Spinal cord (tissue), 10 donors: ENCODE results near the gene OLFM4. TPM values are rescaled to one million over a fixed set of nuclear protein-coding genes. Genes with fewer than 3 reads are reported as not detected.
A peak's percentile ranks its signal among the peaks of the same experiment; 100 is the strongest.

Source experiments
- DNase-seq, 6 donors: peaks; one replicate each; pipeline versions ENCODE4 v3.0.0 to v3.0.0-alpha.2; 2013 to 2015; ENCODE audit warnings: low spot score in 6 of 6, low read depth in 4 of 6
- H3K27ac ChIP-seq: one replicate; pipeline ENCODE4 v1.5.1; 2013; ENCODE audit warnings: low read depth, low read length, control low read depth
- H3K27me3 ChIP-seq: one replicate; pipeline ENCODE4 v1.6.1; 2013; ENCODE audit warnings: low read length; ENCODE audit not compliant: control insufficient read depth, insufficient read depth
- H3K36me3 ChIP-seq: one replicate; pipeline ENCODE4 v1.6.1; 2013; ENCODE audit warnings: low read length; ENCODE audit not compliant: control insufficient read depth, insufficient read depth
- H3K4me1 ChIP-seq: one replicate; pipeline ENCODE4 v1.6.1; 2013; ENCODE audit warnings: low read length; ENCODE audit not compliant: control insufficient read depth, insufficient read depth
- H3K4me3 ChIP-seq: one replicate; pipeline ENCODE4 v1.5.1; 2013; ENCODE audit warnings: low read depth, low read length, control low read depth
- H3K9me3 ChIP-seq: one replicate; pipeline ENCODE4 v1.6.1; 2013; ENCODE audit warnings: low read length; ENCODE audit not compliant: control insufficient read depth, insufficient read depth
- WGBS: methylation state at CpG from one replicate; pipeline ENCODE4 v1.1.5; 2013; ENCODE audit warnings: missing lambda C conversion rate; ENCODE audit not compliant: insufficient coverage; 5-methylcytosine and 5-hydroxymethylcytosine counted together
- polyA plus RNA-seq, 2 donors: library from polyadenylated mRNA; unstranded; fragments of 120-200 nt; gene quantifications; one replicate each; pipeline ENCODE4 v1.2.1, GENCODE V29; 2013; ENCODE audit not compliant: insufficient read length in 2 of 2
- total RNA-seq, 2 donors: library from RNA; depleted of rRNA in 1 of 2; stranded (reverse); fragments of 120-200 nt in 1 of 2; fragments of >200 nt in 1 of 2; gene quantifications; one replicate each; pipeline versions ENCODE4 v1.2.3 to v1.2.4, GENCODE V29; 2013 to 2014
- donor health status: healthy.

The OLFM4 gene
- total and polyA plus RNA-seq, 4 donors, result 0.43 to 38.6 (median 1.1) TPM

GRCh38 chr13:53079691-53080090, 51.1 kb downstream of the OLFM4 start:
- Histone ChIP-seq H3K4me1 (no peaks in the 10 kb centered on the region), H3K27ac (no peak overlapping the region), H3K27me3 (no peaks in the 10 kb centered on the region), H3K9me3 (no peaks in the 10 kb centered on the region), H3K4me3 (no peak overlapping the region), H3K36me3 (no peaks in the 10 kb centered on the region)
- DNase-seq, result peak in 1 of 6 donors; percentile 94
- no CpG with 5 or more reads among the region's 8 CpGs for WGBS

DNA sequence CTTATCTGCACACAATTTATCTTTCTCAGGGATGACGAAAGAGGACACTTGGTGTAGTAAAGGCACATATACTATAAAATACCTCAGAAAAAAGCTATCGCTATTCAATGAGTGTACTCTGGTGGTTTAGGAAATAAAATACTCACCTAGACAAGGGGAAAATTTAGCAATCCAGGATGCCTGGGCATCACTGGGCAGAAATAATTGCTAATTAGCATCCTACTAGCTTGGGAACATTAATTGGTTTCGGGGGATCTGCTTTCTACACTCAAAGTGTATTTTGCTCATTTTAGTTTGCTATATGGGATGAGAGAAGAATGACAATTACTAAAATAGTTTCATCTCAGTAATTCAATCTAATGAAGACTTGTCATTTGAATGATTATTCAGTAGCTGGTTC, 60.3 kb downstream of the OLFM4 start:
- Histone ChIP-seq H3K4me1 (no peaks in the 10 kb centered on the region), H3K4me3 (no peak overlapping the region), H3K9me3 (no peaks in the 10 kb centered on the region), H3K27me3 (no peaks in the 10 kb centered on the region), H3K27ac (no peak overlapping the region), H3K36me3 (no peaks in the 10 kb centered on the region)
- peak in 1 of 6 donors; percentile 72 for DNase-seq
- WGBS, result no CpG with 5 or more reads among the region's 3 CpGs

GRCh38 chr13:53089951-53090350, 61.3 kb downstream of the OLFM4 start:
- no peak for DNase-seq
- H3K27me3 ChIP-seq, result no peaks in the 10 kb centered on the region
- 67% methylated on average over 1 of the region's 1 CpG for WGBS
- no peak overlapping the region for H3K4me3 ChIP-seq
- no peak overlapping the region for H3K27ac ChIP-seq
- no peaks in the 10 kb centered on the region for H3K36me3 ChIP-seq
- no peaks in the 10 kb centered on the region for H3K4me1 ChIP-seq
- no peaks in the 10 kb centered on the region for H3K9me3 ChIP-seq

GRCh38 chr13:53090461-53090860, 61.8 kb downstream of the OLFM4 start:
- Histone ChIP-seq H3K36me3 (no peaks in the 10 kb centered on the region), H3K4me1 (no peaks in the 10 kb centered on the region), H3K9me3 (no peaks in the 10 kb centered on the region), H3K4me3 (no peak overlapping the region), H3K27me3 (no peaks in the 10 kb centered on the region), H3K27ac (no peak overlapping the region)
- DNase-seq, result peak in 1 of 6 donors; percentile 24
- no CpG with 5 or more reads among the region's 3 CpGs for WGBS

- no peaks in the 10 kb centered on the region for H3K4me1 ChIP-seq
- H3K4me3 ChIP-seq, result no peak overlapping the region
- H3K27me3 ChIP-seq, result no peaks in the 10 kb centered on the region
- H3K27ac ChIP-seq, result no peak overlapping the region
- no peaks in the 10 kb centered on the region for H3K36me3 ChIP-seq
- DNase-seq, result no peak
- H3K9me3 ChIP-seq, result no peaks in the 10 kb centered on the region
- WGBS, result no CpG with 5 or more reads among the region's 2 CpGs
Observed at GRCh38 chr13:53092931-53093330, 64.3 kb downstream of the OLFM4 start.

DNA sequence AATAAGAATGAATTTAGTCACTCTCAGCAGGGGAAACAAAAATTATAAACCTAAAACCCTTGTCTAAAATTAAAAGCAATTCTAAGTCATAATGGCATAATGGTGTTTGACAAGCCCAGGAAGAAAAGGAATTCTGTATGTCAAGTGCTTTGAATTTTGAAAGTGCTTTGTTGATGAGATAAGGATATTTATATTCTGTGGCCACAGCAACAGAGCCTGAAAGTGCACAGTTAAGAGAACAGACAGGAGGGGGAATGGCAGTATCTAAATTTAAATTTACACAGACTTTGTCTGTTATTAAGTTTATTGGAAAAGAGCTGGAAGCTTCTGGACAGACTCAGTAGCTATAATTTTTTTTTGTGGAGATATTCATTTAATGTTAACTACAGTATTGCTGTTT, 69.8 kb downstream of the OLFM4 start:
- Histone ChIP-seq H3K4me1 (no peaks in the 10 kb centered on the region), H3K27ac (no peak overlapping the region), H3K36me3 (no peaks in the 10 kb centered on the region), H3K9me3 (no peaks in the 10 kb centered on the region), H3K4me3 (no peak overlapping the region), H3K27me3 (no peaks in the 10 kb centered on the region)
- DNase-seq, result no peak

GRCh38 chr13:53100394-53101063, 71.9 kb downstream of the OLFM4 start:
- no peak overlapping the region for H3K4me3 ChIP-seq
- H3K4me1 ChIP-seq, result no peaks in the 10 kb centered on the region
- no peaks in the 10 kb centered on the region for H3K9me3 ChIP-seq
- no CpG with 5 or more reads among the region's 1 CpG for WGBS
- H3K36me3 ChIP-seq, result no peaks in the 10 kb centered on the region
- DNase-seq, result no peak
- H3K27me3 ChIP-seq, result no peaks in the 10 kb centered on the region
- no peak overlapping the region for H3K27ac ChIP-seq

Other genes starting within 250 kb of the OLFM4 start
- 10 to 100 TPM in 1 of 2 donors, 1 to 10 TPM in 1; 8.4 to 19.4 TPM for gene PCDH8, start 180.2 kb upstream of the OLFM4 start, total RNA-seq
- gene PCDH8, start 180.2 kb upstream of the OLFM4 start, polyA plus RNA-seq, result 10 to 100 TPM; 53.9 to 56.0 TPM